Stimulated activated CD8-positive, alpha-beta memory T cell treated with anti-CD3 and anti-CD28 coated beads, Interleukin-15, amount 100 ng/mL, for 24 hours (primary cell): ENCODE data around the gene AAGAB.

Experiments used
- DNase-seq: peaks from one replicate; pipeline ENCODE4 v3.0.0-alpha.2; 2020; ENCODE audit warnings: low read depth

The AAGAB gene

GRCh38 chr15:67210555-67211168 is 43.8 kb downstream of the AAGAB start:
- DNase-seq: no peak

- no peak for DNase-seq
These were observed 46.1 kb downstream of the AAGAB start for GRCh38 chr15:67208396-67208795.

GRCh38 chr15:67207555-67208207 is 46.8 kb downstream of the AAGAB start:
- DNase-seq: no peak

DNA sequence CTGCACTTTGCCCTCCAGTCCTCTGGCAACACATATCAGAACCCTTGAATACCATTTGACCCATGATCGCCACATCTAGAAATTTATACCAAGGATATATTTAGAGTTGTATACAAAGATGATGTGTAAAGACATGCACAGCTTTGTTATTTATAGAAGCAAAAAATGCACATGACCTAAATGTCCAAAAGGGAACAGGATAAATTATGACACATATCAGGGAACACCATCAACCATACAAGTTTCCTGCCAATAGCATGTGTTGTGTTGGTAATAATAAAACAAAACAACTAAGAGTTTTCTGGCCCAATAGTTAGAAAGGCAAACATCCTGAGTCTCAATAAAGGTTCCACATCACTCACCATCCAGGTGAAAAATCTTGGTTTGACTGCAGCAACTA is 51.5 kb downstream of the AAGAB start:
- no peak for DNase-seq

GRCh38 chr15:67202091-67202490 is 52.4 kb downstream of the AAGAB start:
- DNase-seq: no peak

DNA sequence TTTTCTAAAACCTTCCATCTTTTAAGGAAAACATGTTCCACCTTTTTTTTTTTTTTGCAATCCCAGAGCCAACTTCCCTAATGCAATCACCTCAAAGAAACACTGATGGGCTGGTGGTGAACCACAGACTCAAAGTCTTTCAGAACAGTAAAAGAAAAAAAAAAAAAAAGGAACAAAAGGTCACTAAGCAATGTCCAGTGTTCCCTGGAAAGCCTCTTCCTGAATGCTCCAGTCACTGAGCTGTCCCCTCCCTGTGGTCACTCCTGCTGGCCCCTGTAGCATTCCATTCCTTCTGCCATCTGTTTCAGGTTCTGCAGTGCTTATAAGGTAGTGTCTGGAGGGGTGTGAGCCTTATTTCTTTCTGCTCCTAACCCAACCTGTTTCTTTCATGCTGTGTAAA is 53.3 kb downstream of the AAGAB start:
- DNase-seq: no peak

DNA sequence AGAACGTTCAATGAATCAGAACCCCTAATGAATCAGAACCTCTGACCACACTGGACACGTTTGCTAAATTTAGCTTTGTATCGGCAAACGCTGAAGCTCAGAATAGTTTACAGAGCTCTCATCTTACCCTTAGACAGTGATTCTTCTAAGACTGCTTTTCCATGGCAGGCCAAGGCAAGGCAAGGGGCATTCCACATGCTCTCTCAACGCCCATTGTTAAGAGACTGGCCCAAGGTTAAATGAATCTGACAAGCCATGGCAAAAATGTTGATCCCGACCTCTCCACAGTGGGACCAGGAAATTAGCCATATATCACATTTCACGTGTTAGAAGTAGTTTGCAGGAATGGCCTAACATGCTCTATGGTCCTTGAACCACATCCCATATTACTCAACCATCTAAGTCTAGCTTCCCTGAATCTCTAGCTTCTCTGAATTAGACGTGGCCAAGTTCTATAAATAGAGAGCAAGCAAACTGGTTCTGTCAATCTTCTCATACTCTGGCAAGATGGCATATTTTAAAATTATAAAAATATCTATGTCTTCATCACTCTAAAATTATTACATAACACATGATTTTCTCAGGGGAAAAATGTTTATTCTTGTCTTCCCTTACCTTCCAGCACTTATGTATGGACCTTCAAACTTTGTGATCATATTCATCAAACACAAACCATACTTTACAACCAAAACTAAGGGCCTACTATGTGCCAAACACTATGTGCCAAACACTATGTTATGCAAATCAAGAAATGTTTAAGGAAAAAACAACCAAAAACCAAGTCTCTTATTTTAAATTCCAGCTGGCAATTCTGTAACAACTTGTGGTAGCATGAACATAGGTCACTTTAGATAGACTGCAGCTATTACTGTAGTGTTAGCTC is 54.3 kb downstream of the AAGAB start:
- DNase-seq: no peak

DNA sequence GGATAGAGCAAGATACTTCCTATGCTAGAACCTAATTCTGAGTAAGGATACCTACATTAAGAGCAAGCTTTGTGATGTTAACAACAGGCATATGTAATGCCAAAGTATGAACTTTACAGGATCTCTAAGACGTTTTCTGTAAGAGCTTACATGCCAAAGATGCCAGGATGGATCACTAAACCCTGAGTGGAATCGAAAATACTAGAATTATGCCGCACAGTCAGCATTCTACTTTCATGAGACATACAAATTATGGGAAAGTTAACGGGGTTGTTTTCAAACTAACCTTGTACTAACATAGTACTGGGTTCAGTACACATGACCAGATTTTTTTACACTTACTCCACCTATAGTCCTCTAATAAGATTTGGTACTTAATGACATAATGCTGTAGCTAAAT is 55.1 kb downstream of the AAGAB start:
- no peak for DNase-seq

DNA sequence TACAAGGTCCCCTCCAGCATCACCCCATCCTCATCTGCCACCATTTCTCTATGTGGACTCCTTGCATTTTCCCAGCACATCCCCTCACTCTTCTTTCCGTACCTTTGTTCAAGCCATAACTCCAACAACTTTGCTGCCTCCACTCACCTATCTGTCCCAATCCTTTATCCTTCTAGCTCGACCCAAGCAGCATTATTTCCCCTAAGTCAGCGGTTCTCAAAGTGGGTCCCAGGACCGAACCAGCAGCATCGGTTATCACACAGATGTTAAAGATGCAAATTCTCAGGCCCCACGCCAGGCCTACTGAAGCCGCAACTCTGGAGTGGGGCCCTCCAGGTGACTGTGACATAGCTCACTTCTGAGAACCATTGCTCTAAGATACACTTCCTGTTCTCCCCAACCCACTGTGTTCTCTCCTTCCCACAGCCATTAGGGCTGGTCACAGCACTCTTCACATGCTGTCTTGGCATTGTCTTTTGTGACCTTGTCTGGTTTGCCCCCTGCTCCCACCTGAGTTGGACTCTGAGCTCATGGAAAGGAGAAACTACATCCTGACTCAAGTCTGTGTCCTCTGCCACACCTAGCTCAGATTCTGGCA is 56.2 kb downstream of the AAGAB start:
- no peak for DNase-seq

- DNase-seq: no peak
These were observed 57.1 kb downstream of the AAGAB start for GRCh38 chr15:67197364-67197695.

- no peak for DNase-seq
These were observed 57.6 kb downstream of the AAGAB start for GRCh38 chr15:67196672-67197363.

- DNase-seq: no peak
These were observed 58.2 kb downstream of the AAGAB start for GRCh38 chr15:67196222-67196621.

- DNase-seq: no peak
These were observed 59.2 kb downstream of the AAGAB start for GRCh38 chr15:67195305-67195704.

DNA sequence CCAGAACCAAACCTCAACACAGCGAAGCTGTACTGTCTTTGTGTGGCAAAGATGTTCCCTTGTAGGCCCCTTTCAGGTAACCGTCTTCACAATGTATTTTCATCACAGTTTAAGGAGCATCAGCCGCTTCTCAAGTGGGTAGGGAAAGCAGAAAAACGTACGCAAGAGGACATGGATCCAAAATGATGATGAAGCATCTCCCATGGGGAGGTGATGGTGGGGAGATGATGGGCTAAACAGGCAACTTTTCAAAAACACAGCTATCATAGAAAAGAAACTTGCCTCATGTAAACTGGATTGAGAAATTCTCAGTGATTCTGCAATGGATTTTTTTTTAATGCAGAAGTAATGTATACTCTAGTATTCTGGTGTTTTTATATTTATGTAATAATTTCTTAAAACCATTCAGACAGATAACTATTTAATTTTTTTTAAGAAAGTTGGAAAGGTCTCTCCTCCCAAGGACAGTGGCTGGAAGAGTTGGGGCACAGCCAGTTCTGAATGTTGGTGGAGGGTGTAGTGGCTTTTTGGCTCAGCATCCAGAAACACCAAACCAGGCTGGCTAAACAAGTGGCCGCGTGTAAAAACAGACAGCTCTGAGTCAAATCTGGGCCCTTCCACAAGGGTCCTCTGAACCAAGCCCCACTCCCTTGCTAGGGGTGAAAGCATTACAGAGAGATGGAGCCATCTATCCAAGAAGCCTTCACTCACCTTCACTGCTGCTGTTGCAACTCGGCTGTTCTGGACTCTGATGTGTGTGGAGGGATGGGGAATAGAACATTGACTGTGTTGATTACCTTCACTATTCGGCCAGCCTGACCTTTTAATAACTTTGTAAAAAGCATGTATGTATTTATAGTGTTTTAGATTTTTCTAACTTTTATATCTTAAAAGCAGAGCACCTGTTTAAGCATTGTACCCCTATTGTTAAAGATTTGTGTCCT is 60.0 kb downstream of the AAGAB start:
- DNase-seq: no peak

GRCh38 chr15:67193223-67193990 is 61.1 kb downstream of the AAGAB start:
- DNase-seq: no peak

DNA sequence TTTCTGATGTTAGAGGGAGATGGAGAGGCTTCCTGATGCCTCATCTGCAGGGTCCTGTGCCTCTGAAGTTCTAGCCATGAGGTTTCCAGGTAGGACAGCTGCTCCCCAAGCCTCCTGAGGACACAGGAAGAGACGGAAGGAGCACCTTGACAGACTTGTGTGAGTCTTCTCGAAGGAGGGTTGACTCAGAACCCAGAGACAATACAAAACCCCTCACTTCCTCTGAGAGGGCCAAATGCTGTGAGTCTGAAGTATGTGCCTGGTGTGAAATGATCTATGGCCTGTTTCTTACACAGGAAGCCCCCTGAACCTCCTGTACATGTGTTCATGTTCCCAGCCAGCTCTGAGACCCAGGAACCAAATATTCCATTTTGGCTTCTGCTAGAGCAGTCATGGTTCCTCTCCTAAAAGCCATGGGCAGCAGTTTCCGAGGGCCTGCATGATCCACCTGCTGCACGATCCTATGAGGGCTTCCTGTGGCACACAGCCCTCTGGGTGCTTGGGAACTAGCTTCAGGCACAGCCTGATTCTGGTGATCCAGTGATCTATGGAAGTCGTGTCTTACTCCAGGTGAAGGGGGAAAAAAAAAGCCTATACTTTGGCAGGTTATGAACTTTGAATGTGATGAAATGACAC is 62.2 kb downstream of the AAGAB start:
- no peak for DNase-seq

DNA sequence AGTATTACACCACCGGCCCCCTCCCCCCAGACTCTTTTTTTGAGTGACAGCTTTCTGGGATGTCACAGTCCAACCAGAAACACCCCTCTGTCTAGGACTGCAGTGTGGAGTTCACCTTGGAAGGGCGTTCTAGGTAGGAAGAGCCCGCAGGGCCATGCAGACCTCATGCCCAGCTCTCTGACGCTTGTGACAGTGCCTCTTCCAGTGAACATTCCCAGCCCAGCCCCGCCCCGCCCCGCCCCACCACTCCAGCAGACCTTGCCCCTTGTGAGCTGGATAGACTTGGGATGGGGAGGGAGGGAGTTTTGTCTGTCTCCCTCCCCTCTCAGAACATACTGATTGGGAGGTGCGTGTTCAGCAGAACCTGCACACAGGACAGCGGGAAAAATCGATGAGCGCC is 63.6 kb downstream of the AAGAB start:
- DNase-seq: no peak

GRCh38 chr15:67190326-67190725 is 64.1 kb downstream of the AAGAB start:
- no peak for DNase-seq

GRCh38 chr15:67189326-67190051 is 65.0 kb downstream of the AAGAB start:
- DNase-seq: no peak
